GM12878 (cell line): ENCODE data around the gene CYP8B1. TPM values are rescaled to one million over a fixed set of nuclear protein-coding genes. Genes with fewer than 3 reads are reported as not detected.

Experiments used
- ATAC-seq: fragments of 200-7000 bp; cut with Tn5 transposase; 3 replicates; pipeline ENCODE4 v1.9.1; 2020; ENCODE audit warnings: mild to moderate bottlenecking, moderate library complexity
- BruUV-seq: library from RNA; stranded (reverse); fragments of 400-500 nt; replicated peaks from 2 replicates; lab custom pipeline; 2021; lab: Mats Ljungman, UMichigan
- CTCF ChIA-PET: fragments of 300-600 bp; sonication (Branson Sonifier 250); formaldehyde crosslinking; extraction: SDS; loops from one replicate; lab custom pipeline; 2021; ENCODE audit warnings: inconsistent platforms; lab: Yijun Ruan, JAX
- POLR2A ChIA-PET: fragments of 350-600 bp; formaldehyde crosslinking; extraction: SDS; loops from one replicate; lab custom pipeline; 2021; ENCODE audit warnings: inconsistent platforms; lab: Charles Lee
- RAD21 ChIA-PET: fragments of 300-600 bp; sonication (Branson Sonifier 250); formaldehyde crosslinking; loops from one replicate; lab custom pipeline; 2023; ENCODE audit warnings: antibody characterized with exemption; ENCODE audit not compliant: unreplicated experiment; lab: Charles Lee
- SMC1A ChIA-PET: fragments of 300-600 bp; sonication (Branson Sonifier 250); formaldehyde crosslinking; loops from one replicate; lab custom pipeline; 2023; ENCODE audit not compliant: unreplicated experiment, uncharacterized antibody; lab: Charles Lee
- DNase-seq: peaks from one replicate; pipeline ENCODE4 v3.0.0-alpha.2; 2011; ENCODE audit warnings: low read depth, low spot score
- FAIRE-seq: peaks from 3 replicates; lab custom pipeline; 2011; peaks lifted over from hg19 to GRCh38; lab: Jason Lieb, UNC
- H2AFZ ChIP-seq: 2 replicates; pipeline ENCODE4 v1.6.0; 2011; ENCODE audit warnings: low read depth, low read length, control low read depth; ENCODE audit not compliant: control insufficient read depth
- H3K27ac ChIP-seq: 2 replicates; pipeline ENCODE4 v1.5.1; 2011; ENCODE audit warnings: control low read depth; ENCODE audit not compliant: control insufficient read depth, insufficient read depth
- H3K27me3 ChIP-seq, 2 experiments: replicated peaks in 1 of 2; 2 replicates each; pipeline versions ENCODE4 v1.6.0 to v1.6.1; 2011; ENCODE audit warnings: low read length in 1 of 2; ENCODE audit not compliant: control insufficient read depth in 2 of 2, insufficient read depth in 2 of 2
- H3K36me3 ChIP-seq, 2 experiments: 2 replicates each; pipeline ENCODE4 v1.5.1; 2011; ENCODE audit warnings: low read length in 1 of 2; ENCODE audit not compliant: control insufficient read depth in 2 of 2, insufficient read depth in 2 of 2
- H3K4me1 ChIP-seq: 2 replicates; pipeline ENCODE4 v1.6.1; 2011; ENCODE audit warnings: mild to moderate bottlenecking, low read length, moderate library complexity, mixed read lengths; ENCODE audit not compliant: control insufficient read depth, insufficient read depth
- H3K4me2 ChIP-seq: 2 replicates; pipeline ENCODE4 v1.6.0; 2011; ENCODE audit warnings: control low read depth; ENCODE audit not compliant: control insufficient read depth, insufficient read depth
- H3K4me3 ChIP-seq: fragments of 200-600 bp; sonication (generic); 2 replicates; pipeline ENCODE4 v1.5.1; 2016
- H3K79me2 ChIP-seq: 2 replicates; pipeline ENCODE4 v1.6.0; 2011; ENCODE audit warnings: low read length; ENCODE audit not compliant: control insufficient read depth, insufficient read depth
- H3K9ac ChIP-seq: 2 replicates; pipeline ENCODE4 v1.8.0; 2011; ENCODE audit warnings: low read length, control low read depth, mixed read lengths; ENCODE audit not compliant: control insufficient read depth, insufficient read depth
- H3K9me3 ChIP-seq: replicated peaks from 3 replicates; pipeline ENCODE4 v1.5.1; 2011; ENCODE audit warnings: mild to moderate bottlenecking, low read length; ENCODE audit not compliant: control insufficient read depth, insufficient read depth
- H4K20me1 ChIP-seq: 2 replicates; pipeline ENCODE4 v1.6.0; 2011; ENCODE audit not compliant: control insufficient read depth, insufficient read depth
- CREB1 ChIP-seq: IDR thresholded peaks from 2 replicates; pipeline ENCODE4 v1.6.1; 2012; ENCODE audit warnings: low read depth, mild to moderate bottlenecking, inconsistent platforms
- GATAD2B ChIP-seq: fragments of 450-650 bp; conservative IDR thresholded peaks from 2 replicates; pipeline ENCODE4 v1.6.1; 2017; ENCODE audit warnings: low read depth, mild to moderate bottlenecking, moderate library complexity
- HDAC2 ChIP-seq: fragments of 200-600 bp; sonication (generic); IDR thresholded peaks from 2 replicates; pipeline ENCODE4 v1.6.1; 2017
- HDGF ChIP-seq: fragments of 450-650 bp; IDR thresholded peaks from 2 replicates; pipeline ENCODE4 v1.6.1; 2016; ENCODE audit warnings: antibody characterized with exemption
- IKZF2 ChIP-seq, 2 experiments: fragments of 450-650 bp; IDR thresholded peaks; 2 replicates each; pipeline ENCODE4 v1.6.1; 2017; ENCODE audit warnings: mild to moderate bottlenecking in 2 of 2, moderate library complexity in 2 of 2
- IRF5 ChIP-seq: fragments of 450-650 bp; IDR thresholded peaks from 2 replicates; pipeline ENCODE4 v1.6.1; 2017; ENCODE audit warnings: borderline replicate concordance
- NKRF ChIP-seq: fragments of 450-650 bp; conservative IDR thresholded peaks from 2 replicates; pipeline ENCODE4 v1.6.1; 2017; ENCODE audit warnings: mild to moderate bottlenecking, moderate library complexity
- RELA ChIP-seq: fragments of 450-650 bp; IDR thresholded peaks from 2 replicates; pipeline ENCODE4 v1.8.0; 2014; ENCODE audit warnings: borderline replicate concordance; ENCODE audit not compliant: partially characterized antibody
- USF2 ChIP-seq: IDR thresholded peaks from 2 replicates; pipeline ENCODE4 v1.6.1; 2011; ENCODE audit warnings: low read depth, low read length, improper control_type of control experiment, borderline replicate concordance
- ZNF592 ChIP-seq: fragments of 450-650 bp; IDR thresholded peaks from 2 replicates; pipeline ENCODE4 v1.6.1; 2017; ENCODE audit warnings: mild to moderate bottlenecking, moderate library complexity
- WGBS: methylation state at CpG from one replicate; pipeline ENCODE4 v1.1.6; 2016; ENCODE audit warnings: low lambda C conversion rate; ENCODE audit not compliant: insufficient replicate concordance, insufficient coverage; ENCODE audit errors: missing lambda C conversion rate; 5-methylcytosine and 5-hydroxymethylcytosine counted together
- in situ Hi-C: fragments of 300-500 bp; cut with MboI; formaldehyde crosslinking; loops from 9 replicates; pipeline ENCODE4 v1.14.3; 2018; ENCODE audit warnings: mixed read lengths
- intact Hi-C: fragments of 100-400 bp; cut with micrococcal nuclease; formaldehyde crosslinking; loops from one replicate; pipeline ENCODE4 v1.14.2; 2022; ENCODE audit not compliant: unreplicated experiment
- polyA plus RNA-seq, 11 experiments: library from polyadenylated mRNA; depleted of rRNA in 4 of 11; unstranded in 6 of 11; stranded (reverse) in 5 of 11; fragments of >200 nt; fragmentation: Nextera tagmentation in 4 of 11; fragmentation: Illumina TruSeq in 1 of 11; extraction: Ambion mirVana in 4 of 11; extraction: Trizol in 1 of 11; gene quantifications; 1 replicate in 1 of 11; 2 replicates in 10 of 11; pipeline versions ENCODE4 v1.2.1 to v1.2.3, GENCODE V29; 2011 to 2016; ENCODE audit warnings: inconsistent platforms in 2 of 11, missing spikeins in 2 of 11, low read depth in 1 of 11
- total RNA-seq, 4 experiments: library from RNA; depleted of rRNA in 3 of 4; stranded (reverse); fragments of >200 nt in 3 of 4; fragmentation: Illumina TruSeq in 1 of 4; extraction: Trizol in 1 of 4; gene quantifications; 2 replicates each; pipeline versions ENCODE4 v1.2.1 to v1.2.3, GENCODE V29; 2013 to 2021

The CYP8B1 gene
- total and polyA plus RNA-seq, 10 of the 15 experiments (the other 5 are each of a cell fraction or from before 2014, with no cell fraction given) = 0.08 TPM; not detected in 9

GRCh38 chr3:42851228-42851834 is 24.3 kb downstream of the CYP8B1 start (continued):
- TF ChIP-seq HDGF = no peak

GRCh38 chr3:42850263-42850662 is 25.4 kb downstream of the CYP8B1 start:
- ChIA-PET SMC1A (no interaction called here), CTCF (interaction anchor here (1.3 to 5.2 kb wide), 2 partner anchors 11 to 105 kb away, joined by 3 to 24 read pairs; no protein-coding TSS in a partner anchor), POLR2A (no interaction called here), RAD21 (no interaction called here)
- no peak overlapping the region for H2AFZ ChIP-seq
- intact Hi-C loops (no loop called here), in situ Hi-C loops (no loop called here)
- ATAC-seq (no peak), DNase-seq (no peak), FAIRE-seq (no peak)
- no peak overlapping the region for H3K9ac ChIP-seq
- no peaks in the 10 kb centered on the region for H3K9me3 ChIP-seq
- H3K4me2 ChIP-seq = no peak overlapping the region
- no peaks in the 10 kb centered on the region for H4K20me1 ChIP-seq
- 67% methylated on average over 3 of the region's 3 CpGs for WGBS
- no peak overlapping the region for H3K4me3 ChIP-seq
- H3K79me2 ChIP-seq = no peaks in the 10 kb centered on the region
- no TSS peak for BruUV-seq
- no peaks in the 10 kb centered on the region for H3K36me3 ChIP-seq
- peaks cover 5% of the 10 kb centered on the region for H3K4me1 ChIP-seq
- no peaks in the 10 kb centered on the region for H3K27me3 ChIP-seq
- no peak overlapping the region for H3K27ac ChIP-seq
- TF ChIP-seq ZNF592 (no peak), IRF5 (no peak), USF2 (no peak), CREB1 (no peak), RELA (no peak), IKZF2 (IDR thresholded peaks at IDR 0.05) (no peak), GATAD2B (no peak), HDAC2 (no peak), NKRF (no peak)
